IPS-18c (cell line): ENCODE measurements around the gene TET1.
A peak's percentile ranks its signal among the peaks of the same experiment; 100 is the strongest.
"Not testable (repeated sequence)": the region's sequence is repeated elsewhere in the genome, so short reads cannot be mapped to it uniquely, and the experiment has no call there.

Experiments used
- H3K4me3 ChIP-seq: 2 replicates; pipeline ENCODE4 v1.7.0; 2013; ENCODE audit warnings: low read depth, mild to moderate bottlenecking, low read length, moderate library complexity; ENCODE audit not compliant: insufficient read depth
- H3K9me3 ChIP-seq: one replicate; pipeline ENCODE4 v1.6.1; 2013; ENCODE audit warnings: mild to moderate bottlenecking, low read length, moderate library complexity; ENCODE audit not compliant: control insufficient read depth, insufficient read depth

Gene TET1

DNA sequence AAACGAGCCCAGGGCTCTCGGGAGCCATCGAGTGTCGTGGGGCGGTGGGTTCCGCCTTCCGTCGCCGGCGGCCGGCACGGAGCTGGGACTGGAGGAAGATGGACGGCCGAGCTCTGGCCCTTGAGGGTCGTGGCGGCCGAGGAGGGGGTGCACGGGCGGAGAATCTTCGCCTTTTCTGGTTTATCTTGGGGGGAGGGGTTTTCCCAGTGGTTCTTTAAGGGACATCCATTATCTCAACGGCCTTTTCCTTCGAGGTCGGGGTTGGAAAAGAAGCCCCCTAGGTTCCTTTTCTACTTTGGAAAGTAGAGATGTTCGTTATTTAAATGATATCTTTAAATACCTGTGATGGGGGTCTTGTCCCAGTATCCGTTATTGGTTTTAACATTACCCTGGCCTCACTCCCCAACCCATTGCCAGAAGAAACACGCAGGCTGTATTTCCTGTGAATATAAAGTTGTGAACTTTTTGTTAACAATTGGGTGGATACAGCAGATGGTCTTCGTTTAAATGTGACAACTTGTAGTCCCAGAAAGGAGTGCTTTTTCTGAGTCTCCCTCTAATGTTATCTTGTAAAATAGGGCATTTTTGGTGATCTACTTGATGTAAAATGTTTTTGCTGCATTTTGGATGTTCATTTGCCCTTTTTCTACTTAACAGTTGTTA, 161.7 kb downstream of the TET1 start:
- Histone ChIP-seq H3K4me3 (peak overlapping the region; percentile 98), H3K9me3 (no peaks in the 10 kb centered on the region)

DNA sequence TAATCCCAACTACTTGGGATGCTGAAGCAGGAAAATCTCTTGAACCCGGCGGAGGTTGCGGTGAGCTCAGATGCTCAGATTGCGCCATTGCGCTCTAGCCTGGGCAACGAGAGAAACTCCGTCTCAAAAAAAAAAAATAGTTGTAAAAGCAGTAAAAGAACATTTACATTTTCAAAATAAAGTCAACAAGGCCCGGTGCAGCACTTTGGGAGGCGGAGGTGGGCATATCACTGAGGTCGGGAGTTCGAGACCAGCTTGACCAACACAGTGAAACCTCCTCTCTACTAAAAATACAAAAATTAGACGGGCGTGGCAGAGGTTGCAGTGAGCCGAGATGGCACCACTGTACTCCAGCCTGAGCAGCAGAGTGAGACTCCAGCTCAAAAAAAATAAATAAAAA, 164.9 kb downstream of the TET1 start:
- no peak overlapping the region for H3K4me3 ChIP-seq
- no peaks in the 10 kb centered on the region for H3K9me3 ChIP-seq

DNA sequence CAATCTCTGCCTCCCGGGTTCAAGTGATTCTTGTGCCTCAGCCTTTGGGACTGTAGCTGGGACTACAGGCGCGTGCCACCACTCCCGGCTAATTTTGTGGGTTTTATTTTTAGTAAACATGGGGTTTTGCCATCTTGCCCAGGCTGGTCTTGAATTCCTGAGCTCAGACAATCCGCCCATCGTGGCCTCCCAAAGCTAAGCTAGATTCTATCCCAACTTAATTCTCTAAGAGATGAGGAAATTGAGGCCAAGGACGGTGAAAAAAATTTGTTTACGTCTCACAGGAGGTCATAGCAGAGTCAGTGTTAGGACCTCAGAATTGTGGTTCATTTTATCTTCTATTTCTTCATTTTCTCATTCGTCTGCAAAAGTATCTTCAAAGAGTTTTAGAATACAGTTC, 167.0 kb downstream of the TET1 start:
- H3K4me3 ChIP-seq, result no peak overlapping the region
- H3K9me3 ChIP-seq, result no peaks in the 10 kb centered on the region

DNA sequence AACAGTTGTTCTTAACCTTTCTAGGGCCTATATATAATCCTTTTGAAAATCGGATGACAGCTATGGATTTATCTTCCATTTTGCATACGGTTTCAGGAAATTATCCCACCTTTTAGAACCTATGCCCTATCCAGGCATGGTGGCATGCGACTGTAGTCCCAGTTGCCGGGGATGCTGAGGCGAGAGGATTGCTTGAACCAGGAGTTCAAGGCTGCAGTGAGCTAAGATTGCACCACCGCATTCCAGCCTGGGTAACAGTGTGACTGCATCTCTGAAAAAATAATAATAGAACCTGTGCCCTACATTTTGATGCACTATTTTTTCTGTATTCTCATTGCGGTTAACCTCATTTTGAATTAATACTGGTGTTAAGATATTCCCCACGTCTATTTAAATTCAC, 172.5 kb downstream of the TET1 start:
- Histone ChIP-seq H3K4me3 (no peak overlapping the region), H3K9me3 (no peaks in the 10 kb centered on the region)

DNA sequence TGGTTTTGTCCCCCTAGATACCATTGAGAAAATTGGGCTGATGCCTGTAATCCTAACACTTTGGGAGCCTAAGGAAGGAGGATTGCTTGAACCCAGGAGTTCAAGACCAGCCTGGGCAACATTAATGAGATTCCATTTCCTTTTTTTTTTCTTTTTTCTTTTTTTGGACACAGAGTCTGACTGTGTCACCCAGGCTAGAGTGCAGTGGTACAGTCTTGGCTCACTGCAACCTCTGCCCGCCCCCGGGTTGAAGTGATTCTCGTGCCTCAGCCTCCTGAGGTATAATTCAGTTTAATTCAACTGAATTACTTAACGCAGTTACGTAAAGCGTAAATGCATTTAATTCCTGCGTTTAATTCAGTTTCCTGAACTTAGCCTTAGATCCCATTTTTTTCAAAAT, 174.2 kb downstream of the TET1 start:
- H3K4me3 ChIP-seq, result no peak overlapping the region
- no peaks in the 10 kb centered on the region for H3K9me3 ChIP-seq

DNA sequence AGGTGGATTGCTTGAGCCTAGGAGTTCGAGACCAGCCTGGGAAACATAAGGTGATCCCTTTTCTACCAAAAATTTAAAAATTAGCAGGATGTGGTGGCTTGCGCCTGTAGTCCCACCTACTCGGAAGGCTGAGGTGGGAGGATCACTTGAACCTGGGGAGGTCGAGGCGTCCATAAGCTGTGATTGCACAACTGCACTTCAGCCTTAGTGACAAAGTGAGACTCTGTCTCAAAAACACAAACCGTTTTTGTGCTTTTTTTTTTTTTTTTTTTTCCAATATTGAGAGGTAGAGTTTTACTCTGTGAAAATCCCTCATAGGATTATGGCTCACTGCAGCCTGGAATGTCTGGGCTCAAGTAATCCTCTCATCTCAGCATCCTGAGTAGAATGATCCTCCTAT, 175.0 kb downstream of the TET1 start:
- H3K9me3 ChIP-seq, result no peaks in the 10 kb centered on the region
- H3K4me3 ChIP-seq, result no peak overlapping the region

DNA sequence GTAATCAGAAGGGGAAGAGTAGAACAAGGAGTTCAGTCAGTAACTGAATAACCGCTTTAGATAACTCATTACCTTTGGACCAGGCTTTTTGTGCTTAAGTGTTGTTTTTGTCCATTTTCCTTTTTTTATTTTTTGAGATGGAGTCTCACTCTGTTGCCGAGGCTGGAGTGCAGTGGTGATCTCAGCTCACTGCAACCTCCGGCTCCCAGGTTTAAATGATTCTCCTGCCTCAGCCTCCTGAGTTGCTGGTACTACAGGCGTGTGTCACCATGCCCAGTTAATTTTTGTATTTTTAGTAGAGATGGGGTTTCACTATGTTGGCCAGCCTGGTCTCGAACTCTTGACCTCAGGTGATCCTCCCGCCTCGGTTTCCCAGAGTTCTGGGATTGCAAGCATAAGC, 175.6 kb downstream of the TET1 start:
- not testable (repeated sequence) for H3K9me3 ChIP-seq, H3K4me3 ChIP-seq

DNA sequence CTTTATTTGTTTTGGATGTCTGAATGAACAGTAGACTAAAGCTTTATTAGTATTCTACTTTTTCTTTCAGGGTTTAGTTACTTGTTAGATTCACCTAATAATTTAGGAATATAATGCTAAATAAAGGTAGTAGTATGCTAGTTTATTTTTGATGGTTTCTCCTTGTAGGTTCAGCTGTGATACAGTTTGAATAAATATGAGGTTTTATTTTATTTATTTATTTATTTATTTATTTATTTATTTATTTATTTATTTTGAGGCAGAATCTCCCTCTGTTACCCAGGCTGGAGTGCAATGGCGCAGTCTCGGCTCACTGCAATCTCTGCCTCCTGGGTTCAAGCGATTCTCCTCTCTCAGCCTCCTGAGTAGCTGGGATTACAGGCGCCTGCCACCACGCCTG, 180.5 kb downstream of the TET1 start:
- H3K9me3 ChIP-seq, result not testable (repeated sequence)

DNA sequence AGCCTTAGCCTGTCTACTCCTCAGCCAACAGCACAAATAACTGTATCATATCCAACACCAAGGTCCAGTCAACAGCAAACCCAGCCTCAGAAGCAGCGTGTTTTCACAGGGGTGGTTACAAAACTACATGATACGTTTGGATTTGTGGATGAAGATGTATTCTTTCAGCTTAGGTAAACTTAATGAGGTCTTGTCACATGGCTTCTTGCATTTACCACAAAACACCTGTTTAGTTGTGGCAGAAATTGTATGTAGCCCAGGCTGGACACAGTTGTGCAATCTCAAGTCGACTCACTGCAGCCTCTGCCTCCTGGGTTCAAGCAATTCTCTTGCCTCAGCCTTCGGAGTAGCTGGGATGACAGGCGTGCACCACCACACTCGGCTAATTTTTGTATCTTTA, 182.3 kb downstream of the TET1 start:
- H3K9me3 ChIP-seq, result no peaks in the 10 kb centered on the region
- H3K4me3 ChIP-seq, result no peak overlapping the region

More for the DNA sequence above, 180.5 kb downstream of the TET1 start:
- H3K4me3 ChIP-seq, result not testable (repeated sequence)
